Activated T-cell treated with anti-CD3 and anti-CD28 coated beads, Interleukin-2, amount 50 U/mL, for 24 hours (primary cell): ENCODE results near the gene ODAM.
"Not testable (repeated sequence)": the region's sequence is repeated elsewhere in the genome, so short reads cannot be mapped to it uniquely, and the experiment has no call there.

ENCODE experiments used
- DNase-seq: peaks from one replicate; pipeline ENCODE4 v3.0.0-alpha.2; 2020
- H3K27ac Mint-ChIP-seq: 2 replicates; pipeline ENCODE4 v1.8.0; 2020; ENCODE audit warnings: mild to moderate bottlenecking, mixed read lengths
- H3K27me3 Mint-ChIP-seq: 2 replicates; pipeline ENCODE4 v1.8.0; 2020; ENCODE audit warnings: mixed read lengths
- H3K36me3 Mint-ChIP-seq: 2 replicates; pipeline ENCODE4 v1.8.0; 2020; ENCODE audit warnings: low read depth, mixed read lengths
- H3K4me1 Mint-ChIP-seq: 2 replicates; pipeline ENCODE4 v1.8.0; 2020; ENCODE audit warnings: low read depth, mixed read lengths
- H3K4me3 Mint-ChIP-seq: 2 replicates; pipeline ENCODE4 v1.8.0; 2020; ENCODE audit warnings: mild to moderate bottlenecking, moderate library complexity, mixed read lengths
- H3K9me3 Mint-ChIP-seq: 2 replicates; pipeline ENCODE4 v1.8.0; 2020; ENCODE audit warnings: mixed read lengths

The ODAM gene

GRCh38 chr4:70192895-70193294 is 2.6 kb upstream of the ODAM start:
- Mint-ChIP-seq H3K4me3 (no peak overlapping the region), H3K4me1 (no peaks in the 10 kb centered on the region), H3K36me3 (no peaks in the 10 kb centered on the region), H3K27ac (no peak overlapping the region), H3K9me3 (peaks cover 2% of the 10 kb centered on the region), H3K27me3 (no peaks in the 10 kb centered on the region)
- no peak for DNase-seq

- H3K36me3 Mint-ChIP-seq, result no peaks in the 10 kb centered on the region
- no peak for DNase-seq
- no peaks in the 10 kb centered on the region for H3K4me1 Mint-ChIP-seq
- H3K4me3 Mint-ChIP-seq, result no peak overlapping the region
- H3K27ac Mint-ChIP-seq, result no peak overlapping the region
- H3K9me3 Mint-ChIP-seq, result no peaks in the 10 kb centered on the region
- no peaks in the 10 kb centered on the region for H3K27me3 Mint-ChIP-seq
Observed at GRCh38 chr4:70196857-70197256, 1.3 kb downstream of the ODAM start.

DNA sequence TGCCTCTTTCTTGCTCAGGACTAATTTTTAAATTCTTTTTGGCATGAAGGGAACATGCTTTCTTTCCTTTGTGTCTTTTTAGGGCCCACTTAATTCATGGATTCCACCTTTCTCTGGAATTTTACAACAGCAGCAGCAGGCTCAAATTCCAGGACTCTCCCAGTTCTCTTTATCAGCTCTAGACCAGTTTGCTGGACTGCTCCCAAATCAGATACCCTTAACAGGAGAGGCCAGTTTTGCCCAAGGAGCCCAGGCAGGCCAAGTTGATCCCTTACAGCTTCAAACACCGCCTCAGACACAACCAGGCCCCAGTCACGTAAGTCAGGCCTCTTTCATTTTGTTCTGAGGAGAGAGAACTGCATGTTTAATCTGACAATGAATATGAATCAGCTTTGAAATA is 2.3 kb downstream of the ODAM start:
- no peak for DNase-seq
- Mint-ChIP-seq H3K36me3 (no peaks in the 10 kb centered on the region), H3K4me3 (no peak overlapping the region), H3K9me3 (no peaks in the 10 kb centered on the region), H3K27ac (no peak overlapping the region), H3K4me1 (no peaks in the 10 kb centered on the region), H3K27me3 (no peaks in the 10 kb centered on the region)

GRCh38 chr4:70203601-70204000 is 8.1 kb downstream of the ODAM start:
- Mint-ChIP-seq H3K36me3 (no peaks in the 10 kb centered on the region), H3K4me3 (no peak overlapping the region)

GRCh38 chr4:70212752-70213151 is 17.2 kb downstream of the ODAM start:
- not testable (repeated sequence) for H3K4me3 Mint-ChIP-seq, H3K27me3 Mint-ChIP-seq, DNase-seq, H3K4me1 Mint-ChIP-seq, H3K9me3 Mint-ChIP-seq, H3K27ac Mint-ChIP-seq, H3K36me3 Mint-ChIP-seq

More at GRCh38 chr4:70203601-70204000, 8.1 kb downstream of the ODAM start:
- no peak for DNase-seq
- Mint-ChIP-seq H3K4me1 (no peaks in the 10 kb centered on the region), H3K27ac (no peak overlapping the region), H3K27me3 (no peaks in the 10 kb centered on the region), H3K9me3 (no peaks in the 10 kb centered on the region)

DNA sequence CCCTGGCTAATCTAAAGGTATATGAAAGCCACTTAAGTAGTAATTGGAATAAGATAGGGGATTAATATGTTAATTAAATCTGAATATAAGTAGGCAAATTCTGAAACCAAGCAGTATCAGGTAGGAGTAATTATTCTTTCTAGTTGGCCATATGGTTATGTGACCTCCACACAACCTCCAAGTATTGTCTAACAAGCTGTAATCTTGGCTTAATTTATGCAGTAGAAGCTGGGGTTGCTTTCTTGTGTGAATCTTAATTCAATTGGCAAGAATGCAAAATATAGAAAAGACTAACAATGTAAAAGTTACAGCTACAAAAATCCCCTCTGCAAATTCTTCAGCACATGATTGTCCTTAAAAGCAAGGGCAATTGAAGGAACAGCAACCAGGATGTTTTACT is 20.6 kb downstream of the ODAM start:
- H3K9me3 Mint-ChIP-seq, H3K36me3 Mint-ChIP-seq, H3K4me1 Mint-ChIP-seq, H3K27ac Mint-ChIP-seq, H3K27me3 Mint-ChIP-seq, H3K4me3 Mint-ChIP-seq, DNase-seq: not testable (repeated sequence)

DNA sequence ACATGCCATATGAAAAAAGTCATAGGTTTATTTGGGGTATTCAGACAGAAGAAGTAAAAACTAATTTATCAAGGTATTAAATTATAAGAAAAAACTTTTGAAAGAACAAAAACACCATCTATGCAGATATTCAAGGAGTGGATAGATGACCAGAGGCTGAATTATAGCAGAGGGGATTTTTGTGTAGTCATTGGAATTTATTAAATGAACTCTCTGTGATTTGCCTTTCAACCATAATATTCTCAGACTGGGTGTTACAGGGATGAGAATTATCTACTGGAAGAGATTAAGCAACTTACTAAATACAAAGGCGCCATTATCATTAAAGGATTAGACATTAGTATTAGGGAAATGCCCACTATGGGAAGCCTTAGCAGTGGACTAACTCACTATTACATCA is 21.0 kb downstream of the ODAM start:
- H3K36me3 Mint-ChIP-seq, H3K4me1 Mint-ChIP-seq, H3K27me3 Mint-ChIP-seq, DNase-seq, H3K27ac Mint-ChIP-seq, H3K9me3 Mint-ChIP-seq, H3K4me3 Mint-ChIP-seq: not testable (repeated sequence)

- DNase-seq, H3K9me3 Mint-ChIP-seq, H3K4me1 Mint-ChIP-seq, H3K36me3 Mint-ChIP-seq, H3K27ac Mint-ChIP-seq, H3K27me3 Mint-ChIP-seq, H3K4me3 Mint-ChIP-seq: not testable (repeated sequence)
Observed at GRCh38 chr4:70221389-70221788, 25.9 kb downstream of the ODAM start.

- H3K36me3 Mint-ChIP-seq, H3K4me1 Mint-ChIP-seq, H3K9me3 Mint-ChIP-seq, H3K4me3 Mint-ChIP-seq, H3K27ac Mint-ChIP-seq, DNase-seq, H3K27me3 Mint-ChIP-seq: not testable (repeated sequence)
Observed at GRCh38 chr4:70221818-70222217, 26.3 kb downstream of the ODAM start.

DNA sequence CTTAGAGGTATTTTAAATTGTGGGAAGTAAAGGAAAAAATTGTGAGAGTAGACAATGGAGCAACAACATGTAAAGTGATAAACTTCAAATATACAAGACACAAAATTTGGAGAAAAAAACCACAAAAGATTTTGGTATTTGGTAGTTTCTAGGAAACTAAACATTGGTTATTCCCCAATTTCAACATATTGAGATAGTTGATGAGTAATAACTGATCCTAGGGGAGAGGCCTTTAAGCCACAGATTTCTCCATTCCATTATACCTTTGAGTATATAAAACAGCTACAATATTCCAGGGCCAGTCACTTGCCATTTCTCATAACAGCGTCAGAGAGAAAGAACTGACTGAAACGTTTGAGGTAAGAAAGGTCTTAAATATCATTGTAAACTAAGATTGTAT is 30.3 kb downstream of the ODAM start, which contains the start of gene FDCSP:
Gene FDCSP, plus strand, starts transcription at position 301 of the 400 bp plus-strand sequence. CDS start 5,071 bp downstream, outside the sequence.
- no peak within 1 kb of the TSS for H3K27ac Mint-ChIP-seq
- DNase-seq, result no peak
- H3K27me3 Mint-ChIP-seq, result no peaks in the 10 kb centered on the region
- no peaks in the 10 kb centered on the region for H3K9me3 Mint-ChIP-seq
- no peak within 1 kb of the TSS for H3K4me3 Mint-ChIP-seq
- H3K4me1 Mint-ChIP-seq, result no peaks in the 10 kb centered on the region
- H3K36me3 Mint-ChIP-seq, result no peaks in the 10 kb centered on the region

DNA sequence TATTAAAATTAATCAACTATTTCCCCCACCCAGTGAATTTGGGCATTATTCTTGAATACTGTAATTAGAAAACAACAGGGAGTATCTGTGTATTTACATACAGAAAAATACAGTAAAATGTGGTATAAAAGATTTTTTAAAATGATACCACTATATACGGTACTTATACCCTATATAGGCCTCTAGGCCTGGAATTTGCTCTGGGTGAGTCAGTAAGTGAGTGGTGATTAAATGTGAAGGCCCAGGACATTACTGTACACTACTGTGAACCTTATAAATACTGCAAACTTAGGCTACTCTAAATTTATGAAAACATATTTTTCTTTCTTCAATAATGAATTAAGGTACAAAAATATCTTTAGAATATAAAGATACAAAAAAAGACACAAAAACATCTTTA is 40.6 kb downstream of the ODAM start:
- no peak for DNase-seq
- no peaks in the 10 kb centered on the region for H3K4me1 Mint-ChIP-seq
- no peak overlapping the region for H3K4me3 Mint-ChIP-seq
- H3K27ac Mint-ChIP-seq, result no peak overlapping the region
- no peaks in the 10 kb centered on the region for H3K27me3 Mint-ChIP-seq
- no peaks in the 10 kb centered on the region for H3K9me3 Mint-ChIP-seq
- H3K36me3 Mint-ChIP-seq, result no peaks in the 10 kb centered on the region

- no peak for DNase-seq
- no peak overlapping the region for H3K4me3 Mint-ChIP-seq
- no peaks in the 10 kb centered on the region for H3K36me3 Mint-ChIP-seq
- no peaks in the 10 kb centered on the region for H3K27me3 Mint-ChIP-seq
- no peaks in the 10 kb centered on the region for H3K9me3 Mint-ChIP-seq
- H3K27ac Mint-ChIP-seq, result no peak overlapping the region
- no peaks in the 10 kb centered on the region for H3K4me1 Mint-ChIP-seq
Observed at GRCh38 chr4:70239131-70239883, 43.8 kb downstream of the ODAM start.

- no peaks in the 10 kb centered on the region for H3K4me1 Mint-ChIP-seq
- H3K9me3 Mint-ChIP-seq, result no peaks in the 10 kb centered on the region
- no peak overlapping the region for H3K27ac Mint-ChIP-seq
- no peaks in the 10 kb centered on the region for H3K36me3 Mint-ChIP-seq
- no peak for DNase-seq
- no peak overlapping the region for H3K4me3 Mint-ChIP-seq
- H3K27me3 Mint-ChIP-seq, result no peaks in the 10 kb centered on the region
Observed at GRCh38 chr4:70239884-70240591, 44.5 kb downstream of the ODAM start.

DNA sequence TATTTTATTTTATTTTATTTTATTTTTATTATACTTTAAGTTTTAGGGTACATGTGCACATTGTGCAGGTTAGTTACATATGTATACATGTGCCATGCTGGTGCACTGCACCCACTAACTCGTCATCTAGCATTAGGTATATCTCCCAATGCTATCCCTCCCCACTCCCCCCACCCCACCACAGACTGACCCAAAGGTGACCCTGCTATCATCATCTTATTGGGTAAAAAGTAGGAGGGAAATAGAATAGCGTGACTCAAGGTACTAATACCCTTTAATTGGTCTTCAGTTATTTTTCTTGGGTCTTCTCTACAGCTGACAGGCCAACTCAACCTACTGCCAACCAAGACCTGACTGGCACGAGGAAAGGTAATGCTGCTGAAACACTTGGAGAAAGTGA is 46.8 kb downstream of the ODAM start, which contains the start of gene CSN3:
Gene CSN3, plus strand, starts transcription at position 301 of the 400 bp plus-strand sequence. CDS start 2,223 bp downstream, outside the sequence.
- H3K27ac Mint-ChIP-seq, H3K4me3 Mint-ChIP-seq, H3K4me1 Mint-ChIP-seq, H3K27me3 Mint-ChIP-seq, H3K36me3 Mint-ChIP-seq, DNase-seq, H3K9me3 Mint-ChIP-seq: not testable (repeated sequence)

DNA sequence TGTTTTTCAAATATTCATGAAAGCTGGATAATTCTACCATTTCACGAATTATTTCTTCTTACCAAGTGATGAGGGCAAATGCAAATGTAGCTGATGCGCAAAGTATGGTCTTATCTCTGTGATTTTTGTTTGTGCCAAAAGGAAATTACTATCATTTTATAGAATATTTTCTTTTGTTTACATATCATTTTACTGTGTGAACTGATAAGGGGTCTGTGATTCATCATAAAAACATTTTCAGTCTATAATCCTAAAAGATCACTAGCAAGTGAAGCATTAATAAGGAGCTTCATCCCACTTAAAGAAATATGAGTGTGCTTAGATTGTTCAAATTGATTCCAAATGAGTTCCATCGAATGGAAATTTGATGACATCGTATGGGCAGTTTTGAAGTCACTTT is 47.6 kb downstream of the ODAM start:
- no peak overlapping the region for H3K4me3 Mint-ChIP-seq
- no peaks in the 10 kb centered on the region for H3K9me3 Mint-ChIP-seq
- H3K4me1 Mint-ChIP-seq, result no peaks in the 10 kb centered on the region
- DNase-seq, result no peak
- H3K27me3 Mint-ChIP-seq, result no peaks in the 10 kb centered on the region
- H3K27ac Mint-ChIP-seq, result no peak overlapping the region
- no peaks in the 10 kb centered on the region for H3K36me3 Mint-ChIP-seq
